ENCODE measurements around the gene TSHZ1.

DNA sequence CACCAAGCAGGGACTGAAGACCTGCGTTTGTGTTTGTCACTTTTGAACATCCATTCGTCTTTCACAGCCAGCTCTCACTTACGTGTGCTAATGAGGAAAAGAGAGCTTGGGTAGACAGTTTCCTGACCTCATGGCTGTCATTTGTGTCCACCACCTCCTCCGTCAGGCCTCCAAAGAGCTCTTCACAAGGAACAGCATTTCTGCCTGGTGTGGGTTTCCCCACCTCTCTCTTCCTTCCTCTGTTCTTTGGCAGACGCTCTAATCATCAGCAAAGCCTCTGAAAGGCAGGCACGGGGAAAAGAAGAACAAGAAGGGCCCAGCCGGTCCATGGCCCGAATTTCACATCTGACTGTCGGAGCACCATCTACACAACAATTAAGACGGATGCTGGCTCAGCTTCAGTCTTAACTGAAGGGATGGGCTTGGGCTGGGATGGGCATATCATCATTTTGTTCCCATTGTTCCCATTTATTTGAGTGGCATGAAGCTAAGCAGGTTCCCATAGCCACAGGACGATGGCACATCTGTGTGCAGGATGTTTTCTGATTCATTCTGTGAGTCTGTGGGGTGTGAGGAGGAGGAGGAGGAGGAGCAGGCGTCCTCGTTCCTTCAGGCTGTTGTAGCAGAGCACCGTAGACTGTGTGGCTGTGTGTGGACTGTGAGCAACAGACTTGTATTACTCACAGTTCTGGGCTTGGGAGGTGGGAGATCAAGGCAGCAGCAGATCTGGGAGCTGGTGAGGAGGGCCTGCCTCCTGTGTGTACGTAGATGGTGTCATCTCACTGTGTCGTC is 66.4 kb downstream of the TSHZ1 start:
- TF ChIP-seq, protein P1, sequence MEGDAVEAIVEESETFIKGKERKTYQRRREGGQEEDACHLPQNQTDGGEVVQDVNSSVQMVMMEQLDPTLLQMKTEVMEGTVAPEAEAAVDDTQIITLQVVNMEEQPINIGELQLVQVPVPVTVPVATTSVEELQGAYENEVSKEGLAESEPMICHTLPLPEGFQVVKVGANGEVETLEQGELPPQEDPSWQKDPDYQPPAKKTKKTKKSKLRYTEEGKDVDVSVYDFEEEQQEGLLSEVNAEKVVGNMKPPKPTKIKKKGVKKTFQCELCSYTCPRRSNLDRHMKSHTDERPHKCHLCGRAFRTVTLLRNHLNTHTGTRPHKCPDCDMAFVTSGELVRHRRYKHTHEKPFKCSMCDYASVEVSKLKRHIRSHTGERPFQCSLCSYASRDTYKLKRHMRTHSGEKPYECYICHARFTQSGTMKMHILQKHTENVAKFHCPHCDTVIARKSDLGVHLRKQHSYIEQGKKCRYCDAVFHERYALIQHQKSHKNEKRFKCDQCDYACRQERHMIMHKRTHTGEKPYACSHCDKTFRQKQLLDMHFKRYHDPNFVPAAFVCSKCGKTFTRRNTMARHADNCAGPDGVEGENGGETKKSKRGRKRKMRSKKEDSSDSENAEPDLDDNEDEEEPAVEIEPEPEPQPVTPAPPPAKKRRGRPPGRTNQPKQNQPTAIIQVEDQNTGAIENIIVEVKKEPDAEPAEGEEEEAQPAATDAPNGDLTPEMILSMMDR (IDR thresholded peaks at IDR 0.05; ENCODE audit: control extremely low read depth in 1 of 3, insufficient read depth in 1 of 3, low read depth in 1 of 3, low read length in 3 of 3) = no peak
- TF ChIP-seq POLR2A (IDR thresholded peaks at IDR 0.05; ENCODE audit: control extremely low read depth in 1 of 2, low read depth in 2 of 2, low read length in 2 of 2) = no peak
- no peak for TF ChIP-seq RFX5 (IDR thresholded peaks at IDR 0.05; ENCODE audit: borderline replicate concordance, low read depth, low read length)
- TF ChIP-seq, protein P2, sequence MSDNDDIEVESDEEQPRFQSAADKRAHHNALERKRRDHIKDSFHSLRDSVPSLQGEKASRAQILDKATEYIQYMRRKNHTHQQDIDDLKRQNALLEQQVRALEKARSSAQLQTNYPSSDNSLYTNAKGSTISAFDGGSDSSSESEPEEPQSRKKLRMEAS (IDR thresholded peaks at IDR 0.05) = no peak
- no peak for TF ChIP-seq HDAC2 (IDR thresholded peaks at IDR 0.05; ENCODE audit: borderline replicate concordance in 1 of 2, low read depth in 2 of 2, low read length in 2 of 2)
- TF ChIP-seq EP300 (IDR thresholded peaks at IDR 0.05; ENCODE audit: borderline replicate concordance in 1 of 2, low read depth in 2 of 2, low read length in 2 of 2) = no peak
- no peak for TF ChIP-seq SUZ12 (IDR thresholded peaks at IDR 0.05; ENCODE audit: low read length)
- no peak for TF ChIP-seq TAF1 (IDR thresholded peaks at IDR 0.05; ENCODE audit: low read depth, low read length)
